IMR-90 (cell line): Measurements from ENCODE around the gene PRELP. TPM values are rescaled to one million over a fixed set of nuclear protein-coding genes. Genes with fewer than 3 reads are reported as not detected.

Experiments used
- ATAC-seq: fragments of 200-7000 bp; cut with Tn5 transposase; 2 replicates; pipeline ENCODE4 v1.9.1; 2020; ENCODE audit warnings: low read depth, mild to moderate bottlenecking, moderate library complexity
- BruUV-seq: library from RNA; stranded (reverse); fragments of 400-500 nt; replicated peaks from 2 replicates; lab custom pipeline; 2021; lab: Mats Ljungman, UMichigan
- CTCF ChIA-PET: fragments of 300-600 bp; formaldehyde crosslinking; extraction: SDS; loops from one replicate; lab custom pipeline; 2021; ENCODE audit warnings: antibody characterized with exemption; lab: Yijun Ruan, JAX
- POLR2A ChIA-PET: fragments of 300-600 bp; sonication (Branson Sonifier 250); formaldehyde crosslinking; loops from one replicate; lab custom pipeline; 2022; ENCODE audit warnings: antibody characterized with exemption; ENCODE audit not compliant: unreplicated experiment; lab: Charles Lee
- DNase-seq: peaks from one replicate; pipeline ENCODE4 v3.0.0; 2013
- H2AFZ ChIP-seq: replicated peaks from 2 replicates; pipeline ENCODE3; 2013; ENCODE audit warnings: low read length, mild to moderate bottlenecking; ENCODE audit not compliant: poor library complexity
- H2AK5ac ChIP-seq: 2 replicates; pipeline ENCODE4 v1.6.1; 2013; ENCODE audit warnings: low read depth, low read length, inconsistent platforms
- H2AK9ac ChIP-seq: replicated peaks from 2 replicates; pipeline ENCODE3; 2013; ENCODE audit warnings: mild to moderate bottlenecking, low read depth, low read length, moderate library complexity; ENCODE audit not compliant: poor library complexity
- H2BK120ac ChIP-seq: 2 replicates; pipeline ENCODE4 v1.6.1; 2013; ENCODE audit warnings: low read depth, low read length, inconsistent platforms
- H2BK15ac ChIP-seq: 3 replicates; pipeline ENCODE4 v1.6.1; 2013; ENCODE audit warnings: low read depth, low read length, inconsistent platforms
- H2BK20ac ChIP-seq: 2 replicates; pipeline ENCODE4 v1.6.1; 2013; ENCODE audit warnings: low read depth, mild to moderate bottlenecking, inconsistent platforms, low read length, moderate library complexity
- H2BK5ac ChIP-seq: 2 replicates; pipeline ENCODE4 v1.6.1; 2013; ENCODE audit warnings: mild to moderate bottlenecking, low read depth, low read length, inconsistent platforms; ENCODE audit not compliant: poor library complexity, severe bottlenecking
- H3K14ac ChIP-seq: replicated peaks from 2 replicates; pipeline ENCODE4 v1.6.1; 2013; ENCODE audit warnings: low read depth, low read length, inconsistent platforms
- H3K18ac ChIP-seq: 2 replicates; pipeline ENCODE4 v1.6.1; 2013; ENCODE audit warnings: low read depth, low read length, control low read depth
- H3K23ac ChIP-seq: 2 replicates; pipeline ENCODE4 v1.6.1; 2013; ENCODE audit warnings: low read depth, low read length, inconsistent platforms
- H3K27ac ChIP-seq: 2 replicates; pipeline ENCODE4 v1.5.1; 2013; ENCODE audit warnings: mild to moderate bottlenecking, control low read depth, low read length; ENCODE audit not compliant: insufficient read depth
- H3K27me3 ChIP-seq: 2 replicates; pipeline ENCODE4 v1.6.1; 2013; ENCODE audit warnings: low read length; ENCODE audit not compliant: control insufficient read depth, insufficient read depth
- H3K36me3 ChIP-seq: 2 replicates; pipeline ENCODE4 v1.6.1; 2013; ENCODE audit warnings: low read length, mixed read lengths; ENCODE audit not compliant: control insufficient read depth, insufficient read depth
- H3K4ac ChIP-seq: 2 replicates; pipeline ENCODE4 v1.6.1; 2013; ENCODE audit warnings: low read depth, low read length, inconsistent platforms
- H3K4me1 ChIP-seq: 2 replicates; pipeline ENCODE4 v1.6.1; 2013; ENCODE audit warnings: low read length, mixed read lengths; ENCODE audit not compliant: control insufficient read depth, insufficient read depth
- H3K4me2 ChIP-seq: 2 replicates; pipeline ENCODE4 v1.6.1; 2013; ENCODE audit warnings: low read depth, mild to moderate bottlenecking, control low read depth, low read length, moderate library complexity
- H3K4me3 ChIP-seq: 2 replicates; pipeline ENCODE4 v1.5.1; 2013; ENCODE audit warnings: low read depth, mild to moderate bottlenecking, control low read depth, low read length, moderate library complexity; ENCODE audit not compliant: insufficient read depth
- H3K56ac ChIP-seq: 2 replicates; pipeline ENCODE4 v1.6.1; 2013; ENCODE audit warnings: low read length, inconsistent platforms; ENCODE audit not compliant: insufficient read depth; ENCODE audit errors: extremely low read depth
- H3K79me1 ChIP-seq, 2 experiments: 2 replicates each; pipeline ENCODE4 v1.6.1; 2013; ENCODE audit warnings: low read length in 2 of 2, inconsistent platforms in 1 of 2, low read depth in 1 of 2
- H3K9ac ChIP-seq: 2 replicates; pipeline ENCODE4 v1.6.1; 2013; ENCODE audit warnings: low read depth, low read length, control low read depth
- H3K9me1 ChIP-seq: 2 replicates; pipeline ENCODE4 v1.6.1; 2013; ENCODE audit warnings: low read length, inconsistent platforms; ENCODE audit not compliant: insufficient read depth
- H3K9me3 ChIP-seq: 2 replicates; pipeline ENCODE4 v1.6.1; 2013; ENCODE audit warnings: low read length; ENCODE audit not compliant: control insufficient read depth, insufficient read depth
- H4K20me1 ChIP-seq: 2 replicates; pipeline ENCODE4 v1.6.1; 2013; ENCODE audit warnings: low read length, inconsistent platforms; ENCODE audit not compliant: insufficient read depth
- H4K5ac ChIP-seq: 2 replicates; pipeline ENCODE4 v1.6.1; 2013; ENCODE audit warnings: mild to moderate bottlenecking, low read depth, low read length, control low read depth
- H4K8ac ChIP-seq, 2 experiments: 2 replicates each; pipeline ENCODE4 v1.6.1; 2013; ENCODE audit warnings: low read depth in 2 of 2, low read length in 2 of 2, control low read depth in 1 of 2, inconsistent platforms in 1 of 2
- H4K91ac ChIP-seq: 2 replicates; pipeline ENCODE4 v1.6.1; 2013; ENCODE audit warnings: low read depth, low read length, inconsistent platforms; ENCODE audit not compliant: insufficient read depth
- CEBPB ChIP-seq: IDR thresholded peaks from 2 replicates; pipeline ENCODE4 v1.6.1; 2012; ENCODE audit warnings: low read depth, low read length, improper control_type of control experiment
- RAD21 ChIP-seq: IDR thresholded peaks from 2 replicates; pipeline ENCODE4 v1.6.1; 2012; ENCODE audit warnings: low read length, improper control_type of control experiment
- WGBS, 2 experiments: methylation state at CpG; one replicate each; pipeline versions ENCODE4 v1.1.5 to v1.1.7; 2013; ENCODE audit warnings: missing lambda C conversion rate in 2 of 2; ENCODE audit not compliant: insufficient read length in 1 of 2; ENCODE audit errors: extremely low coverage in 2 of 2; 5-methylcytosine and 5-hydroxymethylcytosine counted together
- dilution Hi-C: fragments of 300-500 bp; cut with HindIII; formaldehyde crosslinking; loops from one replicate; pipeline ENCODE4 v1.14.3; 2018; ENCODE audit warnings: low sequenced_read_pairs; ENCODE audit not compliant: unreplicated experiment
- in situ Hi-C: fragments of 300-500 bp; cut with MboI; formaldehyde crosslinking; loops from 3 replicates; pipeline ENCODE4 v1.14.3; 2019; ENCODE audit warnings: low sequenced_read_pairs, inconsistent platforms, mixed read lengths
- intact Hi-C: fragments of 100-400 bp; cut with micrococcal nuclease; formaldehyde crosslinking; loops from 2 replicates; pipeline ENCODE4 v1.10.0; 2022
- polyA plus RNA-seq, 3 experiments: library from polyadenylated mRNA; depleted of rRNA; stranded (reverse); fragments of >200 nt; gene quantifications; 2 replicates each; pipeline ENCODE4 v1.2.3, GENCODE V29; 2012; ENCODE audit warnings: low replicate concordance in 1 of 3
- total RNA-seq: library from RNA; depleted of rRNA; stranded (reverse); fragments of >200 nt; gene quantifications from 2 replicates; pipeline ENCODE4 v1.2.3, GENCODE V29; 2012
- TF ChIP-seq, protein P1 (sequence below): conservative IDR thresholded peaks from 2 replicates; pipeline ENCODE4 v1.5.1; 2012; ENCODE audit warnings: mild to moderate bottlenecking, low read depth, low read length, improper control_type of control experiment

PRELP gene
- total and polyA plus RNA-seq, 2 of the 4 experiments (the other 2 are of a cell fraction) = 0.56 TPM; not detected in 1

- Histone ChIP-seq H2BK120ac (peak overlapping the region; percentile 96), H4K91ac (peak overlapping the region; percentile 87), H2AK5ac (peak overlapping the region; percentile 97), H3K18ac (peak overlapping the region; percentile 33; the same call in 1 of the 2 replicates), H3K9ac (no peak overlapping the region), H2BK20ac (peak overlapping the region; percentile 86; the same call in 1 of the 2 replicates), H3K4me2 (no peak overlapping the region), H3K56ac (peak overlapping the region; percentile 15; the same call in 1 of the 2 replicates), H3K36me3 (no peaks in the 10 kb centered on the region), H2BK5ac (peak overlapping the region; percentile 47), H4K8ac (peak overlapping the region; percentile 6 to 67; a peak in 3 of 4 replicates), H3K9me3 (no peaks in the 10 kb centered on the region), H3K27ac (no peak overlapping the region), H2AFZ (peak overlapping the region; percentile 68), H3K79me1 (peaks cover 10 to 70% of the 10 kb centered on the region in 2 experiments), H2BK15ac (peak overlapping the region; percentile 95; the same call in 2 of the 3 replicates), H2AK9ac (peak overlapping the region; percentile 89), H3K27me3 (no peaks in the 10 kb centered on the region), H4K20me1 (no peaks in the 10 kb centered on the region), H3K4ac (peak overlapping the region; percentile 97), H3K4me3 (no peak overlapping the region), H3K9me1 (peaks cover 52% of the 10 kb centered on the region), H3K4me1 (peaks cover 48% of the 10 kb centered on the region), H3K23ac (peak overlapping the region; percentile 76), H3K14ac (peak overlapping the region; percentile 82), H4K5ac (peak overlapping the region; percentile 47; the same call in 1 of the 2 replicates)
- in situ Hi-C loops (loop anchor here (5.0 kb wide), 2 partner anchors 118 to 193 kb away; partner anchors contain the start of gene ATP2B4), intact Hi-C loops (loop anchor here (5.0 kb wide), 1 partner anchor 98 kb away; no protein-coding TSS in a partner anchor), dilution Hi-C loops (no loop called here)
- TF ChIP-seq RAD21 (no peak), CEBPB (peak; percentile 7; the same call in 1 of the 2 replicates)
- TF ChIP-seq, protein P1, sequence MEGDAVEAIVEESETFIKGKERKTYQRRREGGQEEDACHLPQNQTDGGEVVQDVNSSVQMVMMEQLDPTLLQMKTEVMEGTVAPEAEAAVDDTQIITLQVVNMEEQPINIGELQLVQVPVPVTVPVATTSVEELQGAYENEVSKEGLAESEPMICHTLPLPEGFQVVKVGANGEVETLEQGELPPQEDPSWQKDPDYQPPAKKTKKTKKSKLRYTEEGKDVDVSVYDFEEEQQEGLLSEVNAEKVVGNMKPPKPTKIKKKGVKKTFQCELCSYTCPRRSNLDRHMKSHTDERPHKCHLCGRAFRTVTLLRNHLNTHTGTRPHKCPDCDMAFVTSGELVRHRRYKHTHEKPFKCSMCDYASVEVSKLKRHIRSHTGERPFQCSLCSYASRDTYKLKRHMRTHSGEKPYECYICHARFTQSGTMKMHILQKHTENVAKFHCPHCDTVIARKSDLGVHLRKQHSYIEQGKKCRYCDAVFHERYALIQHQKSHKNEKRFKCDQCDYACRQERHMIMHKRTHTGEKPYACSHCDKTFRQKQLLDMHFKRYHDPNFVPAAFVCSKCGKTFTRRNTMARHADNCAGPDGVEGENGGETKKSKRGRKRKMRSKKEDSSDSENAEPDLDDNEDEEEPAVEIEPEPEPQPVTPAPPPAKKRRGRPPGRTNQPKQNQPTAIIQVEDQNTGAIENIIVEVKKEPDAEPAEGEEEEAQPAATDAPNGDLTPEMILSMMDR = no peak
- WGBS, 2 experiments = no CpG with 5 or more reads among the region's 1 CpG
- no peak for ATAC-seq
- ChIA-PET POLR2A (no interaction called here), CTCF (interaction anchor here (0.7 kb wide), 1 partner anchor 20 kb away, joined by 3 read pairs; no protein-coding TSS in a partner anchor)
- no peak for DNase-seq
- BruUV-seq = no TSS peak
Observed at GRCh38 chr1:203509135-203509534, 33.5 kb downstream of the PRELP start.
